HL-60 (cell line): ENCODE results near the gene LIN52.

Source experiments
- DNase-seq, 2 experiments: peaks; one replicate each; pipeline ENCODE4 v3.0.0-alpha.2; 2010 to 2020; ENCODE audit warnings: low read depth in 1 of 2, low spot score in 1 of 2
- H3K27ac ChIP-seq: fragments of 250-450 bp; sonication (Bioruptor Pico); replicated peaks from 2 replicates; pipeline ENCODE4 v1.5.1; 2020; ENCODE audit warnings: mild to moderate bottlenecking, moderate library complexity
- H3K27me3 ChIP-seq: fragments of 250-450 bp; sonication (Bioruptor Pico); 2 replicates; pipeline ENCODE4 v1.5.1; 2021; ENCODE audit warnings: mild to moderate bottlenecking, moderate library complexity; ENCODE audit not compliant: insufficient read depth, poor library complexity, severe bottlenecking
- H3K4me3 ChIP-seq: replicated peaks from 2 replicates; pipeline ENCODE4 v1.5.1; 2011; ENCODE audit warnings: mild to moderate bottlenecking, control low read depth, low read length; ENCODE audit not compliant: insufficient read depth
- CTCF ChIP-seq: IDR thresholded peaks from one replicate; pipeline ENCODE4 v1.5.1; 2011; ENCODE audit warnings: low read length, control low read depth, inconsistent platforms; ENCODE audit not compliant: insufficient read depth
- GABPA ChIP-seq: IDR thresholded peaks from 2 replicates; pipeline ENCODE4 v1.6.1; 2012; ENCODE audit warnings: low read depth
- POLR2AphosphoS5 ChIP-seq: IDR thresholded peaks from 2 replicates; pipeline ENCODE4 v1.6.1; 2012; ENCODE audit warnings: low read depth
- REST ChIP-seq: IDR thresholded peaks from 2 replicates; pipeline ENCODE4 v1.6.1; 2012; ENCODE audit warnings: low read depth; ENCODE audit not compliant: insufficient replicate concordance
- SPI1 ChIP-seq: IDR thresholded peaks from 2 replicates; pipeline ENCODE4 v1.6.1; 2012; ENCODE audit warnings: low read depth, mild to moderate bottlenecking, borderline replicate concordance
- long read RNA-seq: library from polyadenylated mRNA; unstranded; transcript quantifications from one replicate; pipeline ENCODE4 v2.0.0, GENCODE V29; 2020

LIN52 gene
- long read RNA-seq, transcript LIN52-205 (6 exons, 2,776 nt): major isoform, 62 of 83 reads
- long read RNA-seq, partial matches to known transcripts: 8 of 83 reads
- long read RNA-seq, other reads (novel, unspliced or antisense): 13 of 83 reads

- TF ChIP-seq CTCF (no peak), GABPA (no peak), REST (no peak), POLR2AphosphoS5 (no peak), SPI1 (no peak; the same call in 1 of the 2 replicates)
- Histone ChIP-seq H3K4me3 (peak within 1 kb of the TSS; percentile 82), H3K27me3 (no peaks in the 10 kb centered on the region), H3K27ac (peak within 1 kb of the TSS; percentile 81)
- peak; percentile 97 to 98 for DNase-seq
These were observed at the start of gene LIN52, which contains the start of gene ALDH6A1 for GRCh38 chr14:74084277-74085046. TSS of gene LIN52 (plus strand) at chr14:74084956. CDS start at chr14:74084975, 19 bp downstream. TSS of gene ALDH6A1 (minus strand) at chr14:74084453. CDS start at chr14:74084394, 59 bp downstream.

GRCh38 chr14:74035556-74035955, 49.2 kb upstream of the LIN52 start:
- TF ChIP-seq REST (no peak), GABPA (no peak), CTCF (no peak), POLR2AphosphoS5 (no peak), SPI1 (no peak)
- no peaks in the 10 kb centered on the region for H3K27me3 ChIP-seq
- no peak overlapping the region for H3K4me3 ChIP-seq
- H3K27ac ChIP-seq: no peak overlapping the region
- no peak for DNase-seq

- H3K27me3 ChIP-seq: no peaks in the 10 kb centered on the region
- DNase-seq: peak in 1 of 2 experiments; percentile 5
- H3K27ac ChIP-seq: no peak overlapping the region
- no peak for TF ChIP-seq SPI1
- TF ChIP-seq CTCF: no peak
- TF ChIP-seq GABPA: no peak
- H3K4me3 ChIP-seq: no peak overlapping the region
These were observed 46.5 kb upstream of the LIN52 start for GRCh38 chr14:74038020-74038859.
